Trophoblast cell (in vitro differentiated cells and primary cell): ENCODE measurements around the gene SEMA3C.

Experiments used
- DNase-seq, 2 donors: peaks; one replicate each; pipeline ENCODE4 v3.0.0-alpha.2; 2016
- H2AFZ ChIP-seq: 2 replicates; pipeline ENCODE4 v1.6.1; 2013; ENCODE audit warnings: low read length, moderate library complexity, mild to moderate bottlenecking; ENCODE audit not compliant: insufficient read depth, poor library complexity
- H2AK5ac ChIP-seq: 2 replicates; pipeline ENCODE4 v1.6.1; 2013; ENCODE audit warnings: mild to moderate bottlenecking, low read length
- H2BK120ac ChIP-seq: 2 replicates; pipeline ENCODE4 v1.6.1; 2013; ENCODE audit warnings: low read length, mild to moderate bottlenecking, moderate library complexity; ENCODE audit not compliant: insufficient read depth, poor library complexity
- H2BK12ac ChIP-seq: 2 replicates; pipeline ENCODE4 v1.6.1; 2013; ENCODE audit warnings: mild to moderate bottlenecking, low read length, moderate library complexity
- H2BK5ac ChIP-seq: 2 replicates; pipeline ENCODE4 v1.6.1; 2013; ENCODE audit warnings: low read length, low read depth, moderate library complexity, mild to moderate bottlenecking; ENCODE audit not compliant: poor library complexity
- H3K14ac ChIP-seq: 2 replicates; pipeline ENCODE4 v1.6.1; 2013; ENCODE audit warnings: mild to moderate bottlenecking, low read length
- H3K18ac ChIP-seq: 2 replicates; pipeline ENCODE4 v1.6.1; 2013; ENCODE audit warnings: mild to moderate bottlenecking, low read length
- H3K23ac ChIP-seq: 2 replicates; pipeline ENCODE4 v1.6.1; 2013; ENCODE audit warnings: low read length
- H3K27ac ChIP-seq: 2 replicates; pipeline ENCODE4 v1.5.1; 2013; ENCODE audit warnings: low read depth, mild to moderate bottlenecking, inconsistent platforms, low read length, moderate library complexity
- H3K27me3 ChIP-seq: 2 replicates; pipeline ENCODE4 v1.6.1; 2013; ENCODE audit warnings: inconsistent platforms, mild to moderate bottlenecking, low read length, moderate library complexity; ENCODE audit not compliant: insufficient read depth
- H3K36me3 ChIP-seq, 2 experiments: 1 replicate in 1 of 2; 2 replicates in 1 of 2; pipeline ENCODE4 v1.6.1; 2013; ENCODE audit warnings: low read length in 2 of 2, mild to moderate bottlenecking in 2 of 2, moderate library complexity in 1 of 2; ENCODE audit not compliant: insufficient read depth in 2 of 2, control insufficient read depth in 1 of 2
- H3K4ac ChIP-seq: 2 replicates; pipeline ENCODE4 v1.6.1; 2013; ENCODE audit warnings: low read depth, mild to moderate bottlenecking, low read length, moderate library complexity
- H3K4me1 ChIP-seq, 2 experiments: 1 replicate in 1 of 2; 2 replicates in 1 of 2; pipeline ENCODE4 v1.6.1; 2013; ENCODE audit warnings: low read length in 2 of 2, mild to moderate bottlenecking in 2 of 2, moderate library complexity in 1 of 2; ENCODE audit not compliant: insufficient read depth in 2 of 2, control insufficient read depth in 1 of 2
- H3K4me2 ChIP-seq: 2 replicates; pipeline ENCODE4 v1.6.1; 2013; ENCODE audit warnings: inconsistent platforms, mild to moderate bottlenecking, low read length, moderate library complexity
- H3K4me3 ChIP-seq: 2 replicates; pipeline ENCODE4 v1.5.1; 2013; ENCODE audit warnings: mild to moderate bottlenecking, low read depth, low read length, inconsistent platforms
- H3K79me1 ChIP-seq: one replicate; pipeline ENCODE4 v1.6.1; 2013; ENCODE audit warnings: low read length
- H3K79me2 ChIP-seq: 2 replicates; pipeline ENCODE4 v1.6.1; 2013; ENCODE audit warnings: low read length, mild to moderate bottlenecking; ENCODE audit not compliant: control insufficient read depth, insufficient read depth, poor library complexity
- H3K9ac ChIP-seq: 2 replicates; pipeline ENCODE4 v1.6.1; 2013; ENCODE audit warnings: mild to moderate bottlenecking, low read length
- H3K9me3 ChIP-seq: 2 replicates; pipeline ENCODE4 v1.6.1; 2013; ENCODE audit warnings: low read depth, mild to moderate bottlenecking, control low read depth, inconsistent platforms, low read length; ENCODE audit not compliant: insufficient read depth
- H4K12ac ChIP-seq: 2 replicates; pipeline ENCODE4 v1.6.1; 2013; ENCODE audit warnings: low read depth, mild to moderate bottlenecking, low read length, moderate library complexity
- H4K8ac ChIP-seq: 2 replicates; pipeline ENCODE4 v1.6.1; 2013; ENCODE audit warnings: low read depth, mild to moderate bottlenecking, low read length, moderate library complexity
- H4K91ac ChIP-seq: one replicate; pipeline ENCODE4 v1.6.1; 2013; ENCODE audit warnings: low read depth, mild to moderate bottlenecking, low read length, moderate library complexity
- WGBS: extraction: QIAGEN DNeasy Blood & Tissue Kit; methylation state at CpG from one replicate; pipeline ENCODE4 v1.1.7; 2013; ENCODE audit warnings: missing lambda C conversion rate; ENCODE audit not compliant: insufficient read length, insufficient coverage; ENCODE audit errors: extremely low coverage; 5-methylcytosine and 5-hydroxymethylcytosine counted together

Gene SEMA3C

DNA sequence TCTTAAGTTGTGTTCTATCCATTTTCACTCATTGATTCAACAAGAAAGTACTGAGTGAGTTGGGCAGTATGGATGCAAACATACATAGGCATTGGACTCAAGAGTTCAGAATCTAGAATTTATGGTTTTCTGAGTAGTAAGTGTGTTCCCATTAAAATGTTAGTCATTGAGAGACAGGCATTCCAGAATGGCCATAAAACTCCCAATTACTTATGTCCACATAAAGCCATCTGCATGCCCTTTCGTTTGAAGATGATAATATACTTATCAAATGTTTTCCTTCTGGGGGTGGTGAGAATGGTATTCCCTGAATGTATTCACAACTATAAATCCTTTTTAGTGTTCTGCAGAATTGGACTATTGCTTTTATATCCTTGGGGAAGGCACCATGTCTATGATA lies 148.8 kb downstream of the SEMA3C start:
- Histone ChIP-seq H3K79me1 (no peaks in the 10 kb centered on the region), H3K4me2 (no peak overlapping the region), H3K23ac (no peak overlapping the region), H3K27ac (no peak overlapping the region), H3K9me3 (no peaks in the 10 kb centered on the region), H2BK120ac (no peak overlapping the region), H4K8ac (no peak overlapping the region), H3K4me3 (no peak overlapping the region), H3K4me1 (no peaks in the 10 kb centered on the region), H3K36me3 (no peaks in the 10 kb centered on the region), H3K4ac (no peak overlapping the region), H3K79me2 (no peaks in the 10 kb centered on the region), H3K18ac (no peak overlapping the region), H2BK5ac (no peak overlapping the region), H2AK5ac (no peak overlapping the region), H3K27me3 (no peaks in the 10 kb centered on the region), H4K12ac (no peak overlapping the region), H4K91ac (no peak overlapping the region), H2AFZ (no peak overlapping the region), H3K14ac (no peak overlapping the region), H3K9ac (no peak overlapping the region), H2BK12ac (no peak overlapping the region)
- no CpG with 5 or more reads among the region's 1 CpG for WGBS
- peak in 1 of 2 donors; percentile 17 for DNase-seq

DNA sequence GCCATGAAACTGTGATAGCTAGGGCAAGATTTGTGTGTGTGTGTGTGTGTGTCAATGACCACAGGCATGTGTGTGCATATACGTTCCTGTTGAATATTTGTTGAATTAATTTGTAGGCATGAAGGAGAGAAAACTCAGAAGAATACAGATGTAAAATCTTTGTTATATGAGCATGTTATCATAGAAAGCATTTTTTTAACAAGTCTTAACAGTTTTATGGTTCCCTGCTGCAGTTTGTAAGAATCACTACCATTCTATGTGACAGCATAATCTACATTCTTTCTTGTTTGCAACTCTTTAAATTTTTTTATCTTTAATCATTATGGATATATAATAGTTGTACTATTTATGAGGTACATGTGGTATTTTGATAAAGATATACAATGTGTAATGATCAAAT lies 150.1 kb downstream of the SEMA3C start:
- Histone ChIP-seq H2BK5ac (no peak overlapping the region), H2BK120ac (no peak overlapping the region), H2AK5ac (no peak overlapping the region), H3K18ac (no peak overlapping the region), H4K91ac (no peak overlapping the region), H3K27me3 (no peaks in the 10 kb centered on the region), H4K8ac (no peak overlapping the region), H3K23ac (no peak overlapping the region), H3K4me1 (no peaks in the 10 kb centered on the region), H3K9ac (no peak overlapping the region), H3K36me3 (no peaks in the 10 kb centered on the region), H3K4me2 (no peak overlapping the region), H3K14ac (no peak overlapping the region), H4K12ac (no peak overlapping the region), H3K27ac (no peak overlapping the region), H3K9me3 (no peaks in the 10 kb centered on the region), H3K79me2 (no peaks in the 10 kb centered on the region), H3K4ac (no peak overlapping the region), H3K4me3 (no peak overlapping the region), H2AFZ (no peak overlapping the region), H3K79me1 (no peaks in the 10 kb centered on the region), H2BK12ac (no peak overlapping the region)
- WGBS, result no CpG with 5 or more reads among the region's 1 CpG
- DNase-seq, result peak in 1 of 2 donors; percentile 14

DNA sequence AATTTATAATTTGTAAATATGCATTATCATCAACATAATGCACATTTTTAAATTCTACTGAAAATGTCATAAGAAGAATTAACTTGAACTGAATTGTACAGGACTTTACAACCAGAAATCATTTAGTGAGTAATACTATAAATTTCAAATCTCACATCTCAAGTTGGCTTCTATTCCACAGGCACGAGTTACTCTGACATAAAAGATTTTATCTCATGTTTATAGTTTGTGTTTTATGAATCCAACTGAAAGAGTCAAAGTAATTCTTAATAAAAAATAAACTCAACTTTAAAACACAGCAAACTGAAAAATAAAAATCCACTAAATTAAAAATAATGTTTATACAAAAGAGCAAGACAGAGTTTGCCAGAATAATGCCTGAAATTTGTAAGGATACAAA lies 151.2 kb downstream of the SEMA3C start:
- WGBS, result no CpG with 5 or more reads among the region's 1 CpG
- H3K4me1 ChIP-seq, result no peaks in the 10 kb centered on the region
- no peaks in the 10 kb centered on the region for H3K79me1 ChIP-seq
- no peak overlapping the region for H2BK120ac ChIP-seq
- H4K8ac ChIP-seq, result no peak overlapping the region
- H3K27me3 ChIP-seq, result no peaks in the 10 kb centered on the region
- no peak overlapping the region for H4K12ac ChIP-seq
- no peak for DNase-seq
- no peaks in the 10 kb centered on the region for H3K36me3 ChIP-seq
- no peak overlapping the region for H3K4me3 ChIP-seq
- no peak overlapping the region for H2BK5ac ChIP-seq
- no peak overlapping the region for H3K23ac ChIP-seq
- no peak overlapping the region for H2AFZ ChIP-seq
- no peak overlapping the region for H3K9ac ChIP-seq
- H3K27ac ChIP-seq, result no peak overlapping the region
- H3K4me2 ChIP-seq, result no peak overlapping the region
- H3K18ac ChIP-seq, result no peak overlapping the region
- H3K4ac ChIP-seq, result no peak overlapping the region
- H2AK5ac ChIP-seq, result no peak overlapping the region
- H4K91ac ChIP-seq, result no peak overlapping the region
- no peak overlapping the region for H3K14ac ChIP-seq
- H3K79me2 ChIP-seq, result no peaks in the 10 kb centered on the region
- H3K9me3 ChIP-seq, result no peaks in the 10 kb centered on the region
- H2BK12ac ChIP-seq, result no peak overlapping the region

DNA sequence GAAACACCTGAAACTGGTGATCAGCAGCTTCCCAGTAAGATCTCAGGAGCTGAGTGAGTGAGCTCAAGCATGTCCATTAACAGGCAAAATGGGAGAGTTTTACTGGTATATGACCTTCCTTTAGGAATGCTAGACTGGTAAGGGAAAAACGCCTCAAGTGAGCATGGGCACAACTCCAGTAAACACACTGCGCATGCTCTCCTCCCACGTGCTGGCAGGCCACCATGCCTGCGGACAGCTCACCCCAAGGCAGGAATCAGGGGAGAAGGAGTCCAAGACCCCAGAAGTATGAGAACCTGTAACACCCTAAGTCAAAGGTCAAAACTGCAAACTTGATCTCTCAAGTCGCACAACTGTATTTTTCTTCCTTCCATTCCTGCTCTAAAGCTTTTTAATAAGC lies 152.1 kb downstream of the SEMA3C start:
- no peak for DNase-seq
- no peaks in the 10 kb centered on the region for H3K4me1 ChIP-seq
- no peak overlapping the region for H2BK12ac ChIP-seq
- H2AFZ ChIP-seq, result no peak overlapping the region
- H3K4me2 ChIP-seq, result no peak overlapping the region
- no peaks in the 10 kb centered on the region for H3K9me3 ChIP-seq
- H3K18ac ChIP-seq, result no peak overlapping the region
- no peak overlapping the region for H4K12ac ChIP-seq
- no peaks in the 10 kb centered on the region for H3K36me3 ChIP-seq
- no peak overlapping the region for H3K4ac ChIP-seq
- H2AK5ac ChIP-seq, result no peak overlapping the region
- H3K14ac ChIP-seq, result no peak overlapping the region
- WGBS, result no CpG with 5 or more reads among the region's 5 CpGs
- H2BK120ac ChIP-seq, result no peak overlapping the region
- H3K79me1 ChIP-seq, result no peaks in the 10 kb centered on the region
- no peak overlapping the region for H3K23ac ChIP-seq
- no peaks in the 10 kb centered on the region for H3K27me3 ChIP-seq
- H2BK5ac ChIP-seq, result no peak overlapping the region
- no peak overlapping the region for H4K8ac ChIP-seq
- no peak overlapping the region for H4K91ac ChIP-seq
- no peak overlapping the region for H3K4me3 ChIP-seq
- no peaks in the 10 kb centered on the region for H3K79me2 ChIP-seq
- H3K9ac ChIP-seq, result no peak overlapping the region
- no peak overlapping the region for H3K27ac ChIP-seq
